ENCODE data around the gene OR7A10.

GRCh38 chr19:14886032-14886431 lies 37.3 kb upstream of the OR7A10 start, which contains the start of gene OR7A17:
- no peak for TF ChIP-seq REST (IDR thresholded peaks at IDR 0.05; ENCODE audit: insufficient read depth in 1 of 2, low read depth in 2 of 2, low read length in 2 of 2)
- TF ChIP-seq SIN3A (IDR thresholded peaks at IDR 0.05; ENCODE audit: borderline replicate concordance, insufficient read depth, low read length) = no peak
